Keratinocyte (primary cell): ENCODE data around the gene KRTAP10-11.

Experiments
- CTCF ChIP-seq, 3 experiments: IDR thresholded peaks in 1 of 3; conservative IDR thresholded peaks in 1 of 3; optimal IDR thresholded peaks in 1 of 3; 2 replicates in 2 of 3; 3 replicates in 1 of 3; pipeline versions ENCODE3 to v1.5.1; 2011; ENCODE audit warnings: low read length in 3 of 3, mild to moderate bottlenecking in 3 of 3, moderate library complexity in 2 of 3, control low read depth in 1 of 3, inconsistent platforms in 1 of 3; ENCODE audit not compliant: insufficient read depth in 2 of 3; ENCODE audit errors: extremely low read depth in 1 of 3
- EZH2 ChIP-seq: IDR thresholded peaks from one replicate; pipeline ENCODE4 v1.6.1; 2012; ENCODE audit warnings: inconsistent platforms, mild to moderate bottlenecking, low read length, moderate library complexity

- no peak for TF ChIP-seq CTCF (optimal IDR thresholded peaks at IDR 0.05 in 1 of 3, IDR thresholded peaks at IDR 0.05 in 1 of 3, conservative IDR thresholded peaks at IDR 0.05 in 1 of 3; ENCODE audit: extremely low read depth in 1 of 3, insufficient read depth in 2 of 3, low read length in 3 of 3)
- no peak for TF ChIP-seq EZH2
Observed at GRCh38 chr21:44687671-44688070, 41.5 kb downstream of the KRTAP10-11 start.
